Stimulated activated CD4-positive, alpha-beta T cell treated with anti-CD3 and anti-CD28 coated beads, Interleukin-4, amount 100 ng/mL, for 4 hours (primary cell): ENCODE measurements around the gene ZNF222.

Experiments
- DNase-seq, 2 experiments: peaks; one replicate each; pipeline ENCODE4 v3.0.0-alpha.2; 2020

The ZNF222 gene

DNA sequence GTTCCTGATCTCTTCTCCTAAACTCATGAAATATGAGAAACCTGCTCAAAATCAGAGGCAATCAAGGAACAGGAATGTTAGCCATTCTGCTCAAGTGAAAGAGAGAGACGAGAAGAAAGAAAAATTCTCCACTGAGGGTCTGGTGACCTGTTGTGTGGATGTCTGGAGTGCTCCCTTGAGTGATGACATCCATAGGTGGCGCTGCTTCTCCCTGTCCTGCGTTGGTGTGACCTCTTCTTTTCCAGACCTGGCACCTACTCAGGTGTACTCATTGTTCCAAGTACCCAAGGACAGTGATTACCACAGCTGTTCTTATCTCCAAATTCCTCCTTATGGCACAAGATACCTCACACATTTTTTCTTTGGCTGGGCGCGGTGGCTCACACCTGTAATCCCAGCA lies 30.7 kb downstream of the ZNF222 start:
- no peak for DNase-seq

DNA sequence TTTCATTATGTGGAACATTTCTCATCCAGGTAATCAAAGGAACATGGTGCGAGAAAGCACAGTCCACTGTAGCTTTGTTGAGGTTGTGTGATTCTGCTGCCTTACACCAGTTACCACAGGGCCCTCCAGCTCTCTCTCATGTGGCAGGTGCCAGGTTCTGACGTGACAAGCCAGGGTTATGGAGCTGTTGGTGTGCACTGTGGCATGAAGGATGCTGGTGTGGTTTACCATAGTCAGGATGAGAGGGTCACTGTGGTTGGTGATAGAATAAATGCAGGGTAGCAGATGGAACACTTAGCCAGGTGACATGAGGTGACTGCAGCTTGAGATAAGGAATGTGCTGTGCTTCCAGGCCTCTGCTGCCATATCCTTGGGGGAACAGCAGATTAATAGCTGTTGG lies 34.0 kb downstream of the ZNF222 start:
- no peak for DNase-seq

DNA sequence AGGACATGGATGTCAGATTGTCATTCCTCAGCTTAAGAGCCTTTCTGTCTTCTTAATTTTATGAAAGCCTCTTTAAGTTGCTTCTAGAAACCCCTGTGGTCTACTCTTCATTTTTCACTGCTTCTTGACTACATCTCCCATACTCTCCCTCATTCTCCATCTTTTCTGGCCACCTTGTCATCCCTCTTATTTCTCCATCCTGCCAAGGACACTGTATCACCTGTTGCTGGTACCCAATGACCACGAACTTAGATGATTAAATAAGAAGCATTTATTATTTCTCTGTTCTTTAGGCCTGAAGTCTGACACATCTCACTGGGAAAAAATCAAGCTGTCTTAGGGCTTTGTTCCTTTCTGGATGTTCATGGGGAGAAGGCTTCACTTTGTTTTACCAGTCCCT lies 35.9 kb downstream of the ZNF222 start:
- DNase-seq, result no peak

DNA sequence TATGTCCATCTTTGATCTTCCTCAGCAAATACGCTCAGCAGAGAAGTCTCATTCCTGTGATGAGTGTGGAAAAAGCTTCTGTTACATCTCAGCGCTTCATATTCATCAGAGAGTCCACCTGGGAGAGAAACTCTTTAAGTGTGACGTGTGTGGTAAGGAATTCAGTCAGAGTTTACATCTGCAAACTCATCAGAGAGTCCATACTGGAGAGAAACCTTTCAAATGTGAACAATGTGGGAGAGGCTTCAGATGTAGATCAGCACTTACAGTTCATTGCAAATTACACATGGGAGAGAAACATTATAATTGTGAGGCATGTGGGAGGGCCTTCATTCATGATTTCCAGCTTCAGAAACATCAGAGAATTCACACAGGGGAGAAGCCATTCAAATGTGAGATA lies 41.1 kb downstream of the ZNF222 start:
- DNase-seq, result no peak

DNA sequence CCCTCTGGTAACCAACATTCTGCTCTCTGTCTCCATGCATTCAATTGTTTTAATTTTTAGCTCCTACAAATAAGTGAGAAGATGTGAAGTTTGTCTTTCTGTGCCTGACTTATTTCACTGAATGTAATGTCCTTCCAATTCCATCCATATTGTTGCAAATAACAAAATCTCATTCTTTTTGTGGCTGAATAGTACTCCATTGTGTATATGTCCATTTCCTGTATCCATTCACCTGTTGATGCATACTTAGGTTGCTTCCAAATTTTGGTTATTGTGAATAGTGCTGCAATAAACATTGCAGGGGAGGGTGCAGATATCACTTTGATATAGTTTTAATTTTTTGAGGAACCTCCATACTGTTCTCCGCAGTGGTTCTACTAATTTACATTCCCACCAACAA lies 44.2 kb downstream of the ZNF222 start:
- DNase-seq, result no peak

DNA sequence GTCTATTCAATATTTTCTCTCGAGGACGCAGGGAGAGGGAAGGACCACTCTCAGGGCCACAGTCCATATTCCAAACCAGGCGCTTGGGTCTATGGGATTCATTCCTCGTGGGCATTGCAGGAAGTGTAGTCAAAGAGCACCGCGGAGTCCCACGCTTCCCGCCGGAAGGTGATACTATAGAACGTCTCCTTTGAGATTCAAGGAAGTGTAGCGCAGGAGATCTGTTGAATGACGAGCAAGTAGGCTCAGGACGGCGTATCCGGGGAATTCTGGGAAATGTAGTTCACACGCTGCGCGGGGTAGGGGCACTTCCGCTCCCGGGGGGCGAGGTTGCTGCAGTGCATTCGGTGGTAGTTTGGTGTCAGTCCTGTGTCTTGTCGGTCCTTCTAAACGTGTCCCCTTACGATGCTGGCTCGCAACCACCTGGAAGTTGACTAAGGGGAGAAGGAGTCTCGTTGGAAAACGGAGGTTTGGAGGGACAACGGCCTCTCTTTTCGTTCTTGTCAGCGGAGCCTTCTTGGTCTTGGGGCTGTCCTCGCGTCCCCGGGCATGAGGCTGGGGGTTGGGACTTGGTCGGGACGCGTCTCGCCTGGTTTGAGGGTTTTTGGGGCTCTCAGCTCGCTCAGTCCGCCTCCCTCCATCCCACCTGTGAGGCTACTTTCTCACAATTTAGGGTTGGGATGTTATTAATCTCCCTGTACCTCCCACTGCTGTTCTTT lies 46.8 kb downstream of the ZNF222 start, which contains the start of gene ZNF284:
ZNF284 (plus strand) TSS at position 336 of the 719 bp plus-strand sequence. CDS start 4,231 bp downstream, outside the sequence.
- peak; percentile 72 to 87 for DNase-seq

DNA sequence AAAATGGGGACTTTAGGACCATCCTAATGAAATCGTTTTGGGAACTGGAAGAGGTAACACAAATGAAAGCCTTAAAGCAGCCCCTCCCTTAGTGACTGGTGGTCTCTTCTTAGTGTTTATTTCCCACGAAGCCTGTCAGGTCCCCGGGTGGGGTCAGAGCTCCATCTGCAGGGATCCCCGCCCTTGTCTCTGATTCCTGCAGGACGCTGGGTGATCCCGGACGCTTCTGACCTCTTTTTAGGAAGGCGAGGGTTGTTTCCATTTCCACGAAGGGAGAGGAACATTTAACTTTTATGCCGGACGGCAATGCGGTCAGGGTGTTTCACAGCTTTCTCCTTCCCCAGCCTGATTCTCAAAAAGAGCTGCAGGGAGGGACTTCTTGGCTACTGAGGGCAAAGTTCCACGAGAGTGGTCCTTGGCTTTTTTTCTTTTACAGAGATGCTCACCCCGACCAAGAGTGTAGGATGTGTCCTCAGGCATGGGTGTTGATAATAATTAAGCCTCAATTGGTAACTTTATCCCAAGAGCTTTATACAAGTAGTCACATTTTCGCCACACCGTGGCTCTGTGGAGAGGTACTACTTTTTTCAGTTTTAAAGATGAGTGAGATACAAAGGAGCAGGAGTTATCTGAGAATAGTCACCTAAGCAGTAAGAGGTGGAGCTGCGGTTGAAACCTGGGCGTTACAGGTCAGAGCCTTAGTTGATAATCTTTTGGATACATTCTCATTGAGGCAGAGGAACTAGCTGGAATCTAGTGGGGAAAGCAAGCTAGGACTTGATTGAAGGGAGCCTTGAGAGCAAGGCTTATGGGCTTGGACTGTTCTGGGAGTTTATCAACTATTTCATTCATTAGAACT lies 47.6 kb downstream of the ZNF222 start:
- no peak for DNase-seq

DNA sequence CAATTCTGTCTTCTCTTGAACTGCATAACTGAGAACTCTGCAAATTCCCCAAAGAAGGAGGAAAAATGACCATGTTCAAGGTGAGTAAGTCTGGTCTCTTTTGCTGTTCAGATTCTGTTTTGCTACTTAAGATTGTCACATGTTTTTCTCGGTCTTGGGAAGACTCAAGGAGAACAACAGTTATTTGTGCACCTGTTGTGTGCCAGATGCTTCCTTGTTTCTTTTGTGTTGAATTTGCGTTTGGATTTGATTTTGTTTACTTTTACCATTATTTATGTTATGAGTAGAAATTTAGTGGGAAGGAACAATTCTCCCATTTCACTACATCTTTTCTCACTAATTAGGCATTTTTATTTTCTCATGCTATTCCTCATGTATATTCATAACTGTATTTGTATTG lies 51.1 kb downstream of the ZNF222 start:
- DNase-seq, result no peak
